GM20000 (cell line): ENCODE measurements around the gene PRSS50.

Experiments
- DNase-seq: peaks from one replicate; pipeline ENCODE4 v3.0.0; 2012; ENCODE audit warnings: low spot score
- CTCF ChIP-seq: IDR thresholded peaks from 2 replicates; pipeline ENCODE4 v1.5.1; 2012; ENCODE audit warnings: mild to moderate bottlenecking, control low read depth; ENCODE audit errors: extremely low read depth, missing control alignments

PRSS50 gene

GRCh38 chr3:46710671-46711295, 6.9 kb downstream of the PRSS50 start:
- DNase-seq = no peak
- TF ChIP-seq CTCF = no peak

- DNase-seq = no peak
- no peak for TF ChIP-seq CTCF
Observed at GRCh38 chr3:46710229-46710628, 7.4 kb downstream of the PRSS50 start.

GRCh38 chr3:46709721-46710120, 7.9 kb downstream of the PRSS50 start:
- no peak for TF ChIP-seq CTCF
- DNase-seq = no peak

GRCh38 chr3:46709157-46709654, 8.5 kb downstream of the PRSS50 start:
- TF ChIP-seq CTCF = no peak
- no peak for DNase-seq

GRCh38 chr3:46708401-46709156, 9.1 kb downstream of the PRSS50 start:
- no peak for DNase-seq
- TF ChIP-seq CTCF = no peak

- DNase-seq = no peak
- TF ChIP-seq CTCF = no peak
Observed at GRCh38 chr3:46707601-46708011, 10.1 kb downstream of the PRSS50 start.
